ENCODE results near the gene DMD. TPM values are rescaled to one million over a fixed set of nuclear protein-coding genes. Genes with fewer than 3 reads are reported as not detected.

Gene DMD
- total and polyA plus RNA-seq, 8 donors = 6.8 to 117 (median 44.2) TPM

DNA sequence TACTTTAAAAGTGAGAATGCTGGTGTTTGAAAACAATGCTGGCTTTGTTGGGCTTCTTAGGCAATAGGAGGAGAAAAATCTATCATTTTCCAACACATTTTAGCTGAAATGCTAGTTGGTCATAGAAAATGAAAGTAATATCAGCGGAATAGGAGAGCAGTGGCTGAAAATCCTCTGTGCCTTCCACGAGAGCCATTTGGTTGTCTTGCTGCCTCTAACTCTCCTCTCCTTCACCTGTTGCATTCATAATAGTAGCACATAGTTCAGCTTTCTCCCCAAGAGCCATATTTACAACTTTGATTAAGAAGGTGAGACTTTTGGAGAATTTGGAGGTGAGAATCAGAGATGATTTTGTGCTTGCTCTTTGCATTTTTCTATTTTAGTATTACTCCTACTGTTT lies 1290.1 kb downstream of the DMD start:
- no peaks in the 10 kb centered on the region for H3K27me3 ChIP-seq
- H3K36me3 ChIP-seq = no peaks in the 10 kb centered on the region
- DNase-seq = no peak
- H3K9me3 ChIP-seq = no peaks in the 10 kb centered on the region
- H3K27ac ChIP-seq = no peak overlapping the region
- H3K4me3 ChIP-seq = no peak overlapping the region
- 35 to 87% (median 56%) methylated on average over 2 of the region's 2 CpGs for WGBS, 5 donors
- no peak for TF ChIP-seq POLR2AphosphoS5 (IDR thresholded peaks at IDR 0.05)
- TF ChIP-seq EP300 (IDR thresholded peaks at IDR 0.05) = no peak
- TF ChIP-seq, protein P1, sequence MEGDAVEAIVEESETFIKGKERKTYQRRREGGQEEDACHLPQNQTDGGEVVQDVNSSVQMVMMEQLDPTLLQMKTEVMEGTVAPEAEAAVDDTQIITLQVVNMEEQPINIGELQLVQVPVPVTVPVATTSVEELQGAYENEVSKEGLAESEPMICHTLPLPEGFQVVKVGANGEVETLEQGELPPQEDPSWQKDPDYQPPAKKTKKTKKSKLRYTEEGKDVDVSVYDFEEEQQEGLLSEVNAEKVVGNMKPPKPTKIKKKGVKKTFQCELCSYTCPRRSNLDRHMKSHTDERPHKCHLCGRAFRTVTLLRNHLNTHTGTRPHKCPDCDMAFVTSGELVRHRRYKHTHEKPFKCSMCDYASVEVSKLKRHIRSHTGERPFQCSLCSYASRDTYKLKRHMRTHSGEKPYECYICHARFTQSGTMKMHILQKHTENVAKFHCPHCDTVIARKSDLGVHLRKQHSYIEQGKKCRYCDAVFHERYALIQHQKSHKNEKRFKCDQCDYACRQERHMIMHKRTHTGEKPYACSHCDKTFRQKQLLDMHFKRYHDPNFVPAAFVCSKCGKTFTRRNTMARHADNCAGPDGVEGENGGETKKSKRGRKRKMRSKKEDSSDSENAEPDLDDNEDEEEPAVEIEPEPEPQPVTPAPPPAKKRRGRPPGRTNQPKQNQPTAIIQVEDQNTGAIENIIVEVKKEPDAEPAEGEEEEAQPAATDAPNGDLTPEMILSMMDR (IDR thresholded peaks at IDR 0.05) = no peak
- no peak for TF ChIP-seq POLR2A (IDR thresholded peaks at IDR 0.05)
- no peaks in the 10 kb centered on the region for H3K4me1 ChIP-seq
- intact Hi-C loops (cut with DNase I; ENCODE audit: low total_unique reads) = no loop called here

DNA sequence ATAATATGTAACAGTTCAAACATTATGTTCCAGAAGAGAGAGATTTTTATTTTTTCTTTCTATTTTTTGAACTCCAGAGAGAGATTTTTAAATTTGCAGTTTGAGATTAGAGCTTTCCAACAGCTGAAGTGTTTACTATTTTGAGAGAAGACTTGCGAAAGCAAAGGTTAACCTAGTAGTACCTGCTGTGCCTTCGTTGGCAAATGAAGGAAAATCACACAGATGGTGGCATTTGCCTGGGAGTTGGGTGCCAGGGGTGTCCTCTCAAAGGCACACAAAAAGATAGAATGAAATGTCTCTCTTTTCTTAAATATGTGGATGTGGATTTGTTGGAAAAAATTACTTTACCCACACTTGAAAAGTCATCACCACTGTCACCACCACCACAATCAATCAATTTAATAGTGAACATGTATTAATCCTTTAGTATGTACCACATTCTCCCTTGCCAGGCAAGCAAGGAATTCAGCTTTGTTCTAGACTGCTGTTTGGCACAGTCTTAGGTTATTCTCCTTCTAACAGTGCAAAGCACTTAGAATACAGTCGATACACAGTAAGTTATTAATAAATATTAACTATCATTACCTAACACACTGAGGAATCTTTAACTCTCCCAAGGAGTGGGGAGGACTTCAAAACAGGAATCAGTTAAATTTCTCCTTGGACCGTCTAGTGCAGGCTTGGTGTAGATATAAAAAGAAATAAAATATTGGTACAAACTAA lies 1301.3 kb downstream of the DMD start:
- H3K4me1 ChIP-seq = no peaks in the 10 kb centered on the region
- no peaks in the 10 kb centered on the region for H3K36me3 ChIP-seq
- 67 to 77% (median 73%) methylated on average over 4 of the region's 4 CpGs for WGBS, 5 donors
- H3K4me3 ChIP-seq = no peak overlapping the region
- peaks cover 0 to 4% (median 0%) of the 10 kb centered on the region in 4 donors for H3K9me3 ChIP-seq
- TF ChIP-seq POLR2A (IDR thresholded peaks at IDR 0.05) = no peak
- no peak for TF ChIP-seq POLR2AphosphoS5 (IDR thresholded peaks at IDR 0.05)
- TF ChIP-seq EP300 (IDR thresholded peaks at IDR 0.05) = no peak
- TF ChIP-seq, protein P1 (IDR thresholded peaks at IDR 0.05) = no peak
- no peaks in the 10 kb centered on the region for H3K27me3 ChIP-seq
- no peak for DNase-seq
- H3K27ac ChIP-seq = no peak overlapping the region
- intact Hi-C loops (cut with DNase I; ENCODE audit: low total_unique reads) = no loop called here

DNA sequence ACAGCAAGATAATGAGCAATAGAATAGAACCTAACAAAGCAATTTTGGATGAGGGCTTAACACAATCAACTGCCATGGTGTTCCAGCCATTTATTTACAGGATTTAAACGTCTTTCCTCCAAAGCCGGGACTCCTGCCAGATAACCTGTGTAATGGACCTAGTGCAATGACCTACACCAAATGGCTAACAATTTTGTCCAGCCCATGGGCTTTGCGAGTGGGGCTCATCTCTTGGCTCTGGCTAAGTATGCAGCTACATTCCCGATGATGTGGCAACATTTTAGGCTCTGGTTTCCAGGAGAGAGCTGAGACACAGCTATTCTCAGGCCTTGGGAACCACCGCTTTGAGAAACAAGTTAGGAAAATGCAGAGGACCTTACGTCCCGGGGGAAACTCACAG lies 1317.2 kb downstream of the DMD start:
- H3K4me1 ChIP-seq = no peaks in the 10 kb centered on the region
- intact Hi-C loops (cut with DNase I; ENCODE audit: low total_unique reads) = no loop called here
- 69 to 77% (median 74%) methylated on average over 7 of the region's 7 CpGs for whole genome bisulfite sequencing, 5 donors

DNA sequence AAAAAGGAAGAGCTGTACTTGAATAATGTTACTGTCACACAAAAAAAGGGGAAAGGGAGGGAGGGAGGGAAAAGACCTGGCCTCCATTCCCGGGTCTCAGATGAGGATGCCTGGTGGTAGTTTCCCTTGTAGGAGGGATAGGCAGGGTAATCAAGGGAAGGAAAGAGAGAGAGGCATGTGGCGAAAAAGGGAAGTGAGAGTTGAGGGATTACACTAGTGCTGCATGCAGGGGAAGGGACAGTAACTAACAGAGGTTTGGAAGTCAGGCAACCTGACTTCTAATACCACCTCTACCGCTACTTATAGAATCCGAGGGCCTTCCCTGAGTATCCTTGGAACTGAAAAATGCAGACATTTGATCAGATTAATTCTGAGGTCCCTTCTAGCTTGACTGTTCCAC lies 1317.8 kb downstream of the DMD start:
- H3K4me1 ChIP-seq = no peaks in the 10 kb centered on the region
- intact Hi-C loops (cut with DNase I; ENCODE audit: low total_unique reads) = no loop called here
- H3K27ac ChIP-seq = no peak overlapping the region
- no peaks in the 10 kb centered on the region for H3K36me3 ChIP-seq
- H3K9me3 ChIP-seq = no peaks in the 10 kb centered on the region
- H3K27me3 ChIP-seq = peaks cover 0 to 3% (median 0%) of the 10 kb centered on the region in 3 donors
- H3K4me3 ChIP-seq = no peak overlapping the region
- WGBS, 5 donors = 62 to 89% (median 68%) methylated on average over 4 of the region's 4 CpGs
- DNase-seq = no peak
- TF ChIP-seq, protein P1 (IDR thresholded peaks at IDR 0.05) = no peak
- TF ChIP-seq EP300 (IDR thresholded peaks at IDR 0.05) = no peak
- no peak for TF ChIP-seq POLR2A (IDR thresholded peaks at IDR 0.05)
- TF ChIP-seq POLR2AphosphoS5 (IDR thresholded peaks at IDR 0.05) = no peak

More for the DNA sequence above, 1317.2 kb downstream of the DMD start:
- Histone ChIP-seq H3K27me3 (peaks cover 0 to 3% (median 0%) of the 10 kb centered on the region in 3 donors), H3K4me3 (no peak overlapping the region), H3K27ac (no peak overlapping the region), H3K9me3 (no peaks in the 10 kb centered on the region), H3K36me3 (no peaks in the 10 kb centered on the region)
- TF ChIP-seq POLR2AphosphoS5 (IDR thresholded peaks at IDR 0.05) (no peak), EP300 (IDR thresholded peaks at IDR 0.05) (no peak), POLR2A (IDR thresholded peaks at IDR 0.05) (no peak)
- TF ChIP-seq, protein P1 (IDR thresholded peaks at IDR 0.05) = no peak
- DNase-seq = no peak
